ENCODE measurements around the gene MREG.
A peak's percentile ranks its signal among the peaks of the same experiment; 100 is the strongest.

MREG gene

GRCh38 chr2:216013080-216013909 is at the start of gene MREG:
Gene MREG, minus strand, starts transcription at chr2:216013551. Its CDS starts 224 bp downstream, at chr2:216013327.
- peak; percentile 82 for DNase-seq

DNA sequence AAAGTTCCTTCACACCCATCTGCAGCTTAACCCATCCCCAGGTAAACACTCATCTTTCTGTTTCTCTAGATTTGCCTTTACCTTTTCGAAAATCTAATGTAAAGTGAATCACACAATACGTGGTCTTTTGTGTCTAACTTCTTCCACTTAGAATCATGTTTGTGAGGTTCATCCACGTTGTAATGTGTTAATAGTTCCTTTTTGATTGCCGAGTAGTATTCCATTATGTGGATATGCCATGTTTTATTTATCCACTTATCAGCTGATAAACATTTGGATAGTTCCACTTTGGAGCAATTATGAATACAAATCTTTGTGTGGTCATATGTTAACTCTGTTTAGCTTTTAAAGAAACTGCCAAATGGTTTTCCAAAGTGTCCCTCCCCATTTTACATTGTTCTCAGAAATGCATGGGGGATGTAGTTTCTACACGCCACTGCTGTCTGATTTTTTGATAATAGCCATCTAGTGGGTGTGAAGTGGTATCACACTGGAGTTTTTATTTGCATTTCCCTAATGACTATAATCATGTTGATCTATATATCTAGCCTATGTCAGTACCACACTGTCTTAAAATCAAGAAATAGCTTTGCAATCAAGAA is 46.0 kb upstream of the MREG start:
- DNase-seq = no peak

GRCh38 chr2:216057688-216058193 is 44.4 kb upstream of the MREG start:
- peak; percentile 28 for DNase-seq

- DNase-seq = no peak
Observed at GRCh38 chr2:216056739-216057138, 43.4 kb upstream of the MREG start.

GRCh38 chr2:216055680-216056079 is 42.3 kb upstream of the MREG start:
- DNase-seq = no peak

GRCh38 chr2:216052420-216052819 is 39.1 kb upstream of the MREG start:
- no peak for DNase-seq

DNA sequence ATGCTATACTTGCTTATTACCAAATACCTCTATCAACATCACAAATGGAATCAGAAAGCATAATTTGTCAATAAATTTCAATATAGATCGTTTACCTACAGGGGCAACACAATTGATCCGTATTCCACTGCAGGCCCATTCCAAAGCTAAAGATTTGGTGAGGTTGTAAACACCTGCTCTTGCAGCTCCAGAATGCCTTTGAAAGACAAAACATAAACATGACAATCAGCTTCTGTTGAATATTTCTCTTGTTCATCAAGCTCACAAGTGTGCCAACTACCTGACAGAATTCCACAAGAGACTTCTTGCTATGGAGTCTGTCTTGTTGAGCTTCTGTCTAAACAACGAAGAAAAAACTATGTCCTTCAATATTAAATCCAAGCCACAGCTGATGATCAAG is 38.0 kb upstream of the MREG start:
- DNase-seq = no peak

DNA sequence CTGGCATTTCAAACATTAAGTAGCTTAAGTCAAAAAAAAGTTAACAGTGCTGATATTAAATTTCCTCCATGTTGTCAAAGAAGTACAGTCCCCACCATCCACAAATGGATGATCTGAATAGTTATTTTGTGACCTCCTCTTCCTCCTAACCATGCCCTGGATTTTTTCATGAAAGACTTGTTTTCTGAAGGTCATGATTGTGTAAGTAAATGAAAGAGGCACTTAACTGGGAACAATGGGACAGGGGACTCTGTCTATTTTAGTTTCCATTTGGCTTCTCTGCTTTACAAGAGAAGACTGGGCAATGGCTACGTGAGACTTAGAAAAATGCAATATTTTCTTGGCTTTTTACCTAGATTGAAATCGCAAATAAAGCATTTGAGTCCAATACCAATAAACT is 36.1 kb upstream of the MREG start:
- DNase-seq = no peak

- no peak for DNase-seq
Observed at GRCh38 chr2:216047397-216047796, 34.0 kb upstream of the MREG start.

DNA sequence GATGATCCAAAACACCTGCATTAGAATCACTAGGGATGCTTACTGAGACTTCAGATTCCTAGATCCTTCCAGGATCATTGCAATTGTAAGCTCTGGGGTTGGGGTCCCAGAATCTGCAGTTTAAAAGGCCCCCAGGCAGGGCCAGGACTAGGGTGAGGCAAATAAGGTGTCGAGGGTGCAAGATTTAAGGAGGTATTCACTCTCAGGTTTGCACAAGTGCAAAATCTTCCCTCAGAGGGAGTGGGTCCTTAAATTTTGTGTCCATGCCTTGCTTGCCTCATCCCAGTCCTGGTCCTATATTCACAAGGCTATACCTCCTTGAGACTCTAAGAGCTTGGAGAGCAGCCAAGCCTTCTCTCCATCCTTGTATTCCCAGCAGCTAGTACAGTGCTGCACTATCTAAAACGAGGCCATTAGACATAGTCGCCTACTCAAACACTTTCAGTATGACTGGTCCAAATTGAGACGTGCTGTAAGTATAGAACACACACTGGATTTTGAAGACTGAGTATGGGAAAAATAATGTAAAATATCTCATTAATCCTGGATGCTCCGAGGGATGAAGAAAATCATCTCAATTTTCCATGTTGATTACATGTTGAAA is 31.6 kb upstream of the MREG start:
- DNase-seq = no peak

DNA sequence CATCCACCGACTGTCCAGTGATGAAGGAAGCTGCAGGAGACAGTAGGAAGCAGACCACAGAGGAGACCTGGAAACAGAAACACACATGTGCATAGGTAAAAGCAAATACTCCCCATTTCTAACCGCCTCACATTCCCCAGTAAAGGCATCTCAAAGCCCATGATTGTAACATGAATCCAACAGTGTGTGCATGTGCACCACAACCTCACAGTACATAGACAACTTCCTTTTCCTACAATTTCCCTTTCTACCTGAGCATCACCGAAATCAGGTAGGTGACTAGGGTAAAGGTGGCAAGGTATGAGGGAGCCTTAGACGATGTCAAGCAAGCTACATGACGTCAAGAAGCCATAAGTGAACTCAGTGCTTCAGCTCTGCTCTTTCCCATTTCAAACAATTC is 30.6 kb upstream of the MREG start:
- DNase-seq = no peak

- no peak for DNase-seq
Observed at GRCh38 chr2:216041438-216041837, 28.1 kb upstream of the MREG start.

- no peak for DNase-seq
Observed at GRCh38 chr2:216039918-216040317, 26.6 kb upstream of the MREG start.

DNA sequence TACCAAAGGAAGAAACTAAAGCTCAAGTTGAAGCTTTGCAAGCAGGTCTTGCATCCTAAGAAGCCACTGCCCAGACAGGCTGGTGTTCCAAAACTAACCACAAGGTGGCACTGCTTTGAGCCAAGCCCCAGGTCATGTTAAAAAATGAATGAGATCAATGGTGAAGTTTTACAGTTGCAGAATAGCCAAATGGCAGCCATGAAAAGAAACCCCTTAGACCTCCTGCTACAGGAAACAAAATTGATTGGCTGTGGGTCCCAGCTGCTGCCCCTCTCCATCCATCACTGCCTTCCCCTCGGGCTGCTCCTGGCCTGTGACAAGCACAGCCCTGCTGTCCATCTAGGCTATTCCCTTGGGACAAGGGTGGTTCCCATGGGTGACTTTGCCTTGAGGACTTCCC is 20.7 kb upstream of the MREG start:
- DNase-seq = peak; percentile 62

GRCh38 chr2:216033403-216033802 is 20.1 kb upstream of the MREG start:
- no peak for DNase-seq

DNA sequence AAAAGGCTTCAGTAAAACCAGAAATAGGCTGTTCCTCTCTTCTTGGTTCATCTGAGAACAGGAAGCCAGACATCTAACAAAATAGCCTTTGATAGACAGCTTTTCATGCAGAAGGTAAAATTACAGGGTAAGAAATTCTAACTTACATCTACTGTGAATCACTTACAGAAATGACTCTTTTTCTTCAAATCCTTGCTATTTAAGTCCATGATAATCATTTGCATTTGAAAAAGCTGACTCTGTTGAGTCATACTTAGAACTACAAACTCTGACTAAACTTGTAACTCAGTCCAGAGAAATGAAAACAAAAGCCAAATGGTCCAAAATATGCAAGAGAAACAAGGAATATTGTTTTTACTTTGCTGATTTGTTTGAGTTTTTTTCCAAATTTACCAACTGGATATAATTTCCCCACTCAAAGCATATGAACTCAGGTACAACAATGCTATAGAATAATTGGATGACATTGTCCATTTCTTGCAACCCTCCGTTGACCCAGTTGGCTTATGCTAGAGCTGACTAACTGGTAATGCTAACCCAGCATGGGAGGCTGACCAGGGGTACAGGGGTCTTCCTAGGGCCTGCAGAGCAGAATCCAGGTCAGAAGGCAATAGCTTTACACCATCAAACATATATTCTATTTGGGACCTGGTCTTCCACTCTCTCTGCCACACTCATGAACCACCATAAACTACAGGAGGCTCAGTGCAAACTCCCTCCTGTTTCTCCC is 18.8 kb upstream of the MREG start:
- DNase-seq = no peak

GRCh38 chr2:216030216-216030615 is 16.9 kb upstream of the MREG start:
- DNase-seq = no peak

DNA sequence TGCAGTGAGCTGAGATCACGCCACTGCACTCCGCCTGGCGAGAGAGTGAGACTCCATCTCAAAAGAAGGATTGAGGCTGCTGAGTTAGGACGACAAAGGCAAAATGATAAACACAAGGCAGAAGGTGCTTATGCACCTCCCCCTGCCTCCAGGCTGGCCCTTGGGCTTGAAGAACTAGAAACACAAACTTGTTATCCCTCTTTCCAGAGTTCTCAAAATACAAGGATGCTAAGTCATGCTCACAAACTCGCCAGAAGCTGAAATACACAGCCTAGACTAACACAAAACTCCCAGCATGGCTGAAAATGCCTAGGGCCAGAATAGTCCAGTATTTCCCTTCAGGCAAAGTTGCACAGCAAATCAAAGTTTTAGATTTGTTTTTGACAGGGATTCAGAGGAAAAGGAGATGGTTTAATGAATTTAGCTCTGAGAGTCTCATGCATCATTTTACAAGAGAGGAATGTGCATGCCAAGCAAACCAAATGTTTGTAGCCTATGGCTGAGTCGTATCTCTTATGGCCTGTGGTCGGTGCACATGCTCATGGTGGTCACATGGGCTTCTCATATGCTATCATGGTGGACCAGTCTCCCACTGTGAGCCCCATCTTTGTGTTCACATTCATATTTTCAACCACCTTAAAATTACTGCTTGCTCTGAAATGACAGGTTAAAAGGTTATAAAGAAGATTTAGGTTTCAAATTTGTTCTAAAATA is 16.2 kb upstream of the MREG start:
- no peak for DNase-seq

DNA sequence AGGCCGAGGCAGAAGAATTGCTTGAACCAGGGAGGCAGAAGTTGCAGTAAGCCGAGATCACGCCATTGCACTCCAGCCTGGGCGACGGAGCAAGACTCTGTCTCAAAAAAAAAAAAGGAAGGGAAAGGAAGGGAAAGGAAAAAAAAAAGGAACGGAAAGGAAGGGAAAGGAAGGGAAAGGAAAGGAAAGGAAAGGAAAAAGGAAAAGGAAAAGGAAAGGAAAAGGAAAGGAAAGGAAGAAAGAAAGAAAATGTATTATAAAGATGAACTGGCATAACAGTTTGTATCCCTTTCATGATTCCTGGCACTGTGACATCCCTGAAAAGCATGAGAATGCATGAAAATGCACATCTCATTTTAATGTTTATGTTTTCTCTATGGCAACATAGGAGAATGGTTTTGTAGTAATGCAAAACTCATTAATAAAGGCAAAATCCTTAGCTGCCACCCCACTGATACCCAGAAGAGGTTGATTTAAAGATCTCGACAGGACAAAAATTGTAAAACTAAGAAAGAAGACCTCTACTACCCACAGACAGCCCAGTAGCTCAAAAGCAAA is 11.5 kb upstream of the MREG start:
- no peak for DNase-seq

DNA sequence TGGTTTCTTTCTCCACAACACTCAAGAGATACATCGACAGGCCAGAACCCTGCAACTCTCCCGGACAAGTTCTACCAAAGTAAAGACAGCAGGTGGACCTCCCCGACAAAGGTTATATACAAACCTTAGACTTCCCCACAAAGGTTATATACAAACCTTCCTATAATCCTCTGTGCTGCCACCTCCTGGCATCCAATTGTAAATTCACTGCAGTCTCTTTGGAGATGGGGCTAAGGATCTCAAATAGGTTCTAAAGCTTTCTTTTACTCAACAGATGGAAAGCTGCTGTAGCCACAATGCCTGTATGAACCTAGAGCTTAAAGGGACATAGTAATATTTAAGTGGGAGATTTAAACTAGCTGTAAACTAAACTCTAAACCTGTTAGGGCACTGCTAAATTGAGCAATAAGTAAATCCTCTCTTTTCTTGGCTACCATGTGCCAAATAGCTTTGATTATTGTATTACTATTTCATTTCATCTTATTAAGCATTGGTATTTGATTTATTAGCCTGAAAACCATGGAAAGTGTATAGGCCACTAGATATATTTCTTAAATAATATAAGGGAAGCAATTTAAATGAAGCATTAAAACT is 9.8 kb upstream of the MREG start:
- DNase-seq = no peak

DNA sequence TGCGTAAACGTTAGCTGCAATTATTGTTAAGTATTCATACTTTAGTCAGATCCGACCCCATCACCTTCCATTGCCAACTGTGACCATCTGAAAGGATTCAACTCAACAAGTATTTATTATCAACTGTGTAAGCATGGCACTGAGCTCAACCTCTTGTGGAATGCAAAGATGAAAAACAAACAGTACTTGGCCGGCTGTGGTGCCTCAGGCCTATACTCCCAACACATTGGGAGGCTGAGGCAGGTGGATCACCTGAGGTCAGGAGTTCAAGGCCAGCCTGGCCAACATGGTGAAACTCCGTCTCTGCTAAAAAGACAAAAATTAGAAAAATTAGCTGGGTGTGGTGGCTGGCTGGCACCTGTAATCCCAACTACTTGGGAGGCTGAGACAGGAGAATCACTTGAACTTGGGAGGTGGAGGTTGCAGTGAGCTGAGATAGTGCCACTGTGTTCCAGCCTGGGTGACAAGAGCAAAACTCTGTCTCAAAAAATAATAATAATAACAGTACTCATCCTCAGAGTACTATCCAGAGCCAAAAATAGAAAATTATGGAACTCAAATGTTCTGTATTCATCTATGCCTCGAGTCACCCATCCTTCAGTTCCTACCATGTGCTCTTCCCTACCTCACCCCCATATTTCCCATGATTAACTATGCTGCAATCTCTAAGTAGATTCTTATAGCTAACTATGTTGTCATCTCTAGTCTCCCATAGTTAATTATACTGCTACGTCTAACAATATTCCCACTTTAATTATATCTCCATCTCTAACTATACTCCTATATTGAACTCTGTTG is 8.6 kb upstream of the MREG start:
- no peak for DNase-seq

Measured in left hindlimb (tissue), 1 donor.